HepG2 (cell line): ENCODE results near the gene RPS2. TPM values are rescaled to one million over a fixed set of nuclear protein-coding genes. Genes with fewer than 3 reads are reported as not detected.
A peak's percentile ranks its signal among the peaks of the same experiment; 100 is the strongest.

ENCODE experiments used
- ATAC-seq: fragments of 200-7000 bp; cut with Tn5 transposase; 3 replicates; pipeline ENCODE4 v1.9.1; 2020; ENCODE audit warnings: mild to moderate bottlenecking, moderate library complexity
- BruUV-seq: library from RNA; stranded (reverse); fragments of 400-500 nt; replicated peaks from 2 replicates; lab custom pipeline; 2021; lab: Mats Ljungman, UMichigan
- CTCF ChIA-PET: fragments of 300-600 bp; formaldehyde crosslinking; extraction: SDS; loops from one replicate; lab custom pipeline; 2021; ENCODE audit warnings: low total read pairs, inconsistent platforms, low intra/inter-chr PET ratio; lab: Yijun Ruan, JAX
- POLR2A ChIA-PET: fragments of 350-600 bp; sonication (Branson Sonifier 250); formaldehyde crosslinking; loops from one replicate; lab custom pipeline; 2020; ENCODE audit warnings: antibody characterized with exemption, inconsistent platforms; lab: Yijun Ruan, JAX
- DNase-seq: peaks from one replicate; pipeline ENCODE4 v3.0.0-alpha.2; 2015; ENCODE audit warnings: low spot score
- FAIRE-seq: peaks from 3 replicates; lab custom pipeline; 2011; peaks lifted over from hg19 to GRCh38; lab: Jason Lieb, UNC
- H2AFZ ChIP-seq: one replicate; pipeline ENCODE4 v1.6.1; 2011; ENCODE audit warnings: low read length, inconsistent platforms
- H3K27ac ChIP-seq: fragments of 300-600 bp; 3 replicates; pipeline ENCODE4 v1.8.0; 2011; ENCODE audit warnings: mixed run types, mild to moderate bottlenecking, mixed read lengths, low read length, inconsistent platforms; ENCODE audit not compliant: insufficient read depth; ENCODE audit errors: extremely low read length
- H3K27me3 ChIP-seq, 2 experiments: fragments of 200-600 bp in 1 of 2; 2 replicates in 1 of 2; 3 replicates in 1 of 2; pipeline versions ENCODE4 v1.6.0 to v1.8.0; 2011; ENCODE audit warnings: low read length in 2 of 2, mild to moderate bottlenecking in 2 of 2, moderate library complexity in 2 of 2, inconsistent platforms in 1 of 2; ENCODE audit not compliant: insufficient read depth in 2 of 2, control insufficient read depth in 1 of 2
- H3K36me3 ChIP-seq, 2 experiments: fragments of 200-600 bp in 1 of 2; replicated peaks in 1 of 2; 2 replicates in 1 of 2; 3 replicates in 1 of 2; pipeline versions ENCODE4 v1.5.1 to v1.8.0; 2011; ENCODE audit warnings: low read length in 2 of 2, inconsistent platforms in 1 of 2; ENCODE audit not compliant: insufficient read depth in 2 of 2, control insufficient read depth in 1 of 2
- H3K4me1 ChIP-seq: 2 replicates; pipeline ENCODE4 v1.5.1; 2012; ENCODE audit warnings: low read length, inconsistent platforms; ENCODE audit not compliant: insufficient read depth
- H3K4me2 ChIP-seq: 2 replicates; pipeline ENCODE4 v1.6.0; 2011; ENCODE audit warnings: low read depth, low read length, inconsistent platforms
- H3K4me3 ChIP-seq, 3 experiments: fragments of 200-600 bp in 1 of 3; sonication (generic), shearing (Covaris generic) in 1 of 3; replicated peaks in 1 of 3; 2 replicates each; pipeline ENCODE4 v1.5.1; 2011 to 2016; ENCODE audit warnings: low read length in 3 of 3, inconsistent platforms in 2 of 3, low read depth in 2 of 3, mild to moderate bottlenecking in 2 of 3, control low read depth in 1 of 3, mixed read lengths in 1 of 3; ENCODE audit not compliant: insufficient read depth in 1 of 3
- H3K79me2 ChIP-seq: one replicate; pipeline ENCODE4 v1.6.1; 2011; ENCODE audit warnings: low read length, inconsistent platforms; ENCODE audit not compliant: insufficient read depth
- H3K9ac ChIP-seq: 2 replicates; pipeline ENCODE4 v1.6.0; 2011; ENCODE audit warnings: mild to moderate bottlenecking, low read depth, low read length, inconsistent platforms; ENCODE audit not compliant: insufficient read depth
- H3K9me3 ChIP-seq: 2 replicates; pipeline ENCODE4 v1.5.1; 2012; ENCODE audit warnings: mild to moderate bottlenecking, low read length
- H4K20me1 ChIP-seq: 2 replicates; pipeline ENCODE4 v1.6.0; 2011; ENCODE audit warnings: inconsistent platforms, mild to moderate bottlenecking, low read length, moderate library complexity; ENCODE audit not compliant: insufficient read depth
- AKAP8 ChIP-seq: sonication (generic); formaldehyde crosslinking; IDR thresholded peaks from 2 replicates; pipeline ENCODE4 v1.5.1; 2020; ENCODE audit warnings: mild to moderate bottlenecking, missing genetic modification reagents
- GABPB1 ChIP-seq: IDR thresholded peaks from 2 replicates; pipeline ENCODE4 v1.6.1; 2016; ENCODE audit warnings: mild to moderate bottlenecking, missing genetic modification reagents, moderate library complexity, missing compliant biosample characterization
- HNRNPLL ChIP-seq: fragments of 200-400 bp; formaldehyde crosslinking; IDR thresholded peaks from 2 replicates; pipeline ENCODE4 v1.6.1; 2017; ENCODE audit warnings: mild to moderate bottlenecking, low read depth, low read length; ENCODE audit not compliant: poor library complexity, severe bottlenecking
- MED1 ChIP-seq: sonication (generic); formaldehyde crosslinking; IDR thresholded peaks from 2 replicates; pipeline ENCODE4 v1.4.0; 2020; ENCODE audit warnings: missing genetic modification reagents
- MYC ChIP-seq: sonication (generic); formaldehyde crosslinking; IDR thresholded peaks from 2 replicates; pipeline ENCODE4 v1.9.0; 2021; ENCODE audit warnings: missing genetic modification reagents, borderline replicate concordance
- NFRKB ChIP-seq: fragments of 450-650 bp; IDR thresholded peaks from 2 replicates; pipeline ENCODE4 v1.6.1; 2017
- PITX1 ChIP-seq: sonication (generic); formaldehyde crosslinking; IDR thresholded peaks from 2 replicates; pipeline ENCODE4 v1.5.1; 2020; ENCODE audit warnings: mild to moderate bottlenecking, missing genetic modification reagents
- RXRB ChIP-seq: IDR thresholded peaks from 2 replicates; pipeline ENCODE4 v1.6.1; 2016; ENCODE audit warnings: borderline replicate concordance, missing genetic modification reagents, missing compliant biosample characterization
- TAF1 ChIP-seq: sonication (generic); formaldehyde crosslinking; IDR thresholded peaks from 2 replicates; pipeline ENCODE4 v1.4.0; 2020; ENCODE audit warnings: missing genetic modification reagents
- XRCC5 ChIP-seq: fragments of 200-400 bp; formaldehyde crosslinking; optimal IDR thresholded peaks from 2 replicates; pipeline ENCODE3; 2017; ENCODE audit warnings: mild to moderate bottlenecking, low read length
- ZFYVE20 ChIP-seq: sonication (generic); formaldehyde crosslinking; IDR thresholded peaks from 2 replicates; pipeline ENCODE4 v1.8.0; 2023; ENCODE audit warnings: low read depth, mild to moderate bottlenecking, moderate library complexity, missing genetic modification reagents, borderline replicate concordance
- ZNF232 ChIP-seq: sonication (generic); formaldehyde crosslinking; IDR thresholded peaks from 2 replicates; pipeline ENCODE4 v1.4.0; 2020; ENCODE audit warnings: missing genetic modification reagents, borderline replicate concordance
- WGBS: methylation state at CpG from one replicate; pipeline ENCODE4 v1.1.6; 2017; ENCODE audit warnings: low lambda C conversion rate; 5-methylcytosine and 5-hydroxymethylcytosine counted together
- in situ Hi-C: cut with HindIII; loops from 2 replicates; pipeline ENCODE4 v1.10.0; 2017; ENCODE audit warnings: low pct_unique_long_range_greater_than_20kb; ENCODE audit not compliant: extremely low pct_ligation_motif_present
- intact Hi-C: fragments of 100-400 bp; cut with micrococcal nuclease; formaldehyde crosslinking; loops from one replicate; pipeline ENCODE4 v1.10.0; 2022; ENCODE audit not compliant: unreplicated experiment
- polyA plus RNA-seq, 8 experiments: library from polyadenylated mRNA; depleted of rRNA in 3 of 8; stranded (reverse) in 7 of 8; unstranded in 1 of 8; fragments of >200 nt; fragmentation: Illumina TruSeq in 4 of 8; extraction: Trizol in 4 of 8; gene quantifications; 2 replicates each; pipeline versions ENCODE4 v1.2.1 to v1.2.3, GENCODE V29; 2011 to 2016; ENCODE audit warnings: low read depth in 4 of 8, missing spikeins in 1 of 8, mixed read lengths in 1 of 8; ENCODE audit not compliant: insufficient read depth in 1 of 8
- total RNA-seq, 5 experiments: library from RNA; depleted of rRNA; stranded (reverse); fragments of >200 nt; fragmentation: Illumina TruSeq; extraction: Trizol; gene quantifications; 2 replicates each; pipeline ENCODE4 v1.2.3, GENCODE V29; 2016; ENCODE audit warnings: low read depth in 1 of 5
- TF ChIP-seq, protein P1 (sequence below): IDR thresholded peaks from 2 replicates; pipeline ENCODE4 v1.6.1; 2012; ENCODE audit warnings: inconsistent platforms
- TF ChIP-seq, protein P2 (sequence below): sonication (generic); formaldehyde crosslinking; IDR thresholded peaks from 2 replicates; pipeline ENCODE4 v1.4.0; 2020; ENCODE audit warnings: missing genetic modification reagents; ENCODE audit errors: not compliant biosample characterization
- TF ChIP-seq, protein P3 (sequence below), 2 experiments: sonication (generic) in 1 of 2; formaldehyde crosslinking in 1 of 2; IDR thresholded peaks; 2 replicates each; pipeline versions ENCODE4 v1.6.1 to v1.9.0; 2014 to 2022; ENCODE audit warnings: antibody characterized with exemption in 1 of 2, borderline replicate concordance in 1 of 2, inconsistent platforms in 1 of 2, low read depth in 1 of 2, missing genetic modification reagents in 1 of 2

The RPS2 gene
- total and polyA plus RNA-seq, 2 of the 13 experiments (the other 11 are each of a cell fraction or from before 2014, with no cell fraction given): 1,908 to 4,514 TPM

DNA sequence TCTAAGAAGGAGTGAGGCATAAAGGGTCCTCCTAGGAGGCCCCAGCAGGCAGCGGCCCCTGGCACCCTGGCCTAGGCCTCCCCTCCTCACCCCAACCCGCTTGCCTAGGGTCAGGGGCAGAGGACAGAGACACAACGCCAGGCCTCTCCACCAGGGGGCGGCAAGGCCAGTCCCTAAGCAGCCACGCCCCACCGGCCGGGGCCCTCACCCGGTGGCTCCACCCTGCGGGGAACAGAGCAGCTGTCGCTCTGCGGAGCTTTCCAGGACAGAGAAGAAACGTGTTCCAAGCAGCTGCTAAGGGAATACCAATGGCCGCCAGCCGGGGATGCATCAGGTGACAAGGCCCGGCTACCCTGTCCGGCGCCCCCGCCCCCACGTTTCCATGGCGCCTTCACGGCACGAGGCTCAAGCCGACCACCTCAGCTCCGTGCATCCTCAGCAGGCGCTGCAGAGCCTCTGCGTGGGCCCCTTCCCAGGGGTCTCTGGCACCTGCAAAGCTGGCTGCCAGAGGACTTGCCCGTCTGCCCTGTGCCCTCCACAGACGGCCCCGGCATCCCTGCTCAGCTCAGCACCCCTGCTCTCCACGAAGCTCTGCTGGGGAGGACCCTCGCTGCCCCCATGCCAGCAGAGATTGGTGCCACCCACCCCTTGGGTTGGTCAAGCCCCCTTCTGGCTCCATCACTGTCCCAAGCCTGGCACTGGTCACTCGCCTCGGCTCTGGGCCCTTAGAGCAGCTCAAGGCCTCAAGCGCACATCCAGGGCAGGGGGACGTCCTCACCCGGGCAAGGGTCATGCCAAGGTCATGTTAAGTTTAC, 39.4 kb upstream of the RPS2 start:
- in situ Hi-C loops (no loop called here), intact Hi-C loops (no loop called here)
- peak; percentile 92 for DNase-seq
- Histone ChIP-seq H2AFZ (no peak overlapping the region), H3K27me3 (no peaks in the 10 kb centered on the region), H3K79me2 (peaks cover 42% of the 10 kb centered on the region), H3K36me3 (peaks cover 24 to 44% of the 10 kb centered on the region in 2 experiments), H3K4me3 (peak overlapping the region in 1 of 3 experiments; percentile 17; a peak in 1 of 6 replicates), H3K27ac (peak overlapping the region; percentile 1), H4K20me1 (peaks cover 18% of the 10 kb centered on the region; the same call in 1 of the 2 replicates), H3K9me3 (no peaks in the 10 kb centered on the region), H3K9ac (no peak overlapping the region), H3K4me1 (peaks cover 42% of the 10 kb centered on the region), H3K4me2 (peak overlapping the region; percentile 42)
- FAIRE-seq: peak; percentile 92
- no TSS peak for BruUV-seq
- ATAC-seq: peak; percentile 89
- ChIA-PET POLR2A (interaction anchor here (0.8 to 2.8 kb wide), 15 partner anchors 10 to 151 kb away, joined by 3 to 27 read pairs (median 5); partner anchors contain the start of genes GFER, NOXO1, NPW and NTHL1), CTCF (interaction anchor here (0.7 to 1.8 kb wide), 5 partner anchors 14 to 141 kb away, joined by 3 to 10 read pairs (median 5); partner anchors contain the start of genes GFER and SYNGR3)
- WGBS: 0% methylated on average over 1 of the region's 36 CpGs
- TF ChIP-seq ZNF232 (peak; percentile 20; the same call in 1 of the 2 replicates), MED1 (CRISPR knock-in tag) (peak; percentile 47), HNRNPLL (peak; percentile 59), RXRB (CRISPR knock-in tag) (peak; percentile 75; the same call in 1 of the 2 replicates), AKAP8 (CRISPR knock-in tag) (0 out of 2 replicates have a peak, but pooled peaks have one; percentile 58), GABPB1 (CRISPR knock-in tag) (peak; percentile 76), ZFYVE20 (CRISPR knock-in tag) (no peak), TAF1 (CRISPR knock-in tag) (no peak), MYC (CRISPR knock-in tag) (peak; percentile 80; the same call in 1 of the 2 replicates), NFRKB (no peak), XRCC5 (peak; percentile 99), PITX1 (CRISPR knock-in tag) (peak; percentile 40; the same call in 1 of the 2 replicates)
- TF ChIP-seq, protein P1, sequence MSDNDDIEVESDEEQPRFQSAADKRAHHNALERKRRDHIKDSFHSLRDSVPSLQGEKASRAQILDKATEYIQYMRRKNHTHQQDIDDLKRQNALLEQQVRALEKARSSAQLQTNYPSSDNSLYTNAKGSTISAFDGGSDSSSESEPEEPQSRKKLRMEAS: peak; percentile 63; the same call in 1 of the 2 replicates
- TF ChIP-seq, protein P2, sequence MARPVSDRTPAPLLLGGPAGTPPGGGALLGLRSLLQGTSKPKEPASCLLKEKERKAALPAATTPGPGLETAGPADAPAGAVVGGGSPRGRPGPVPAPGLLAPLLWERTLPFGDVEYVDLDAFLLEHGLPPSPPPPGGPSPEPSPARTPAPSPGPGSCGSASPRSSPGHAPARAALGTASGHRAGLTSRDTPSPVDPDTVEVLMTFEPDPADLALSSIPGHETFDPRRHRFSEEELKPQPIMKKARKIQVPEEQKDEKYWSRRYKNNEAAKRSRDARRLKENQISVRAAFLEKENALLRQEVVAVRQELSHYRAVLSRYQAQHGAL (CRISPR knock-in tag): no peak
- TF ChIP-seq, protein P3, sequence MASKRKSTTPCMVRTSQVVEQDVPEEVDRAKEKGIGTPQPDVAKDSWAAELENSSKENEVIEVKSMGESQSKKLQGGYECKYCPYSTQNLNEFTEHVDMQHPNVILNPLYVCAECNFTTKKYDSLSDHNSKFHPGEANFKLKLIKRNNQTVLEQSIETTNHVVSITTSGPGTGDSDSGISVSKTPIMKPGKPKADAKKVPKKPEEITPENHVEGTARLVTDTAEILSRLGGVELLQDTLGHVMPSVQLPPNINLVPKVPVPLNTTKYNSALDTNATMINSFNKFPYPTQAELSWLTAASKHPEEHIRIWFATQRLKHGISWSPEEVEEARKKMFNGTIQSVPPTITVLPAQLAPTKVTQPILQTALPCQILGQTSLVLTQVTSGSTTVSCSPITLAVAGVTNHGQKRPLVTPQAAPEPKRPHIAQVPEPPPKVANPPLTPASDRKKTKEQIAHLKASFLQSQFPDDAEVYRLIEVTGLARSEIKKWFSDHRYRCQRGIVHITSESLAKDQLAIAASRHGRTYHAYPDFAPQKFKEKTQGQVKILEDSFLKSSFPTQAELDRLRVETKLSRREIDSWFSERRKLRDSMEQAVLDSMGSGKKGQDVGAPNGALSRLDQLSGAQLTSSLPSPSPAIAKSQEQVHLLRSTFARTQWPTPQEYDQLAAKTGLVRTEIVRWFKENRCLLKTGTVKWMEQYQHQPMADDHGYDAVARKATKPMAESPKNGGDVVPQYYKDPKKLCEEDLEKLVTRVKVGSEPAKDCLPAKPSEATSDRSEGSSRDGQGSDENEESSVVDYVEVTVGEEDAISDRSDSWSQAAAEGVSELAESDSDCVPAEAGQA (IDR thresholded peaks at IDR 0.05; ENCODE audit: low read depth): 0 out of 2 replicates have a peak, but pooled peaks have one; percentile 29
- TF ChIP-seq, protein P3 (CRISPR knock-in tag; IDR thresholded peaks at IDR 0.05; ENCODE audit: borderline replicate concordance): no peak
